SKM-1 treated with dmso at 0.1 percent for 144 hours (cell line): ENCODE measurements around the gene PLEKHN1.
"Not testable (repeated sequence)": the region's sequence is repeated elsewhere in the genome, so short reads cannot be mapped to it uniquely, and the experiment has no call there.

Experiments used
- DNase-seq: peaks from one replicate; lab custom pipeline; 2025; ENCODE audit not compliant: unreplicated experiment; lab: John Stamatoyannopoulos, UW

Gene PLEKHN1

GRCh38 chr1:973459-974292 lies 7.4 kb downstream of the PLEKHN1 start:
- no peak for DNase-seq

- DNase-seq: no peak
Observed at GRCh38 chr1:974293-974640, 8.0 kb downstream of the PLEKHN1 start.

GRCh38 chr1:974687-975328 lies 8.5 kb downstream of the PLEKHN1 start:
- DNase-seq: no peak

GRCh38 chr1:975365-975764 lies 9.1 kb downstream of the PLEKHN1 start:
- DNase-seq: no peak

GRCh38 chr1:975896-976683 lies 9.8 kb downstream of the PLEKHN1 start:
- peak; percentile 12 for DNase-seq

GRCh38 chr1:976791-977190 lies 10.5 kb downstream of the PLEKHN1 start:
- not testable (repeated sequence) for DNase-seq

- no peak for DNase-seq
Observed at GRCh38 chr1:978069-978834, 12.0 kb downstream of the PLEKHN1 start.

- no peak for DNase-seq
Observed at GRCh38 chr1:978835-979743, 12.8 kb downstream of the PLEKHN1 start.

GRCh38 chr1:979744-980072 lies 13.4 kb downstream of the PLEKHN1 start:
- DNase-seq: no peak

GRCh38 chr1:980137-980571 lies 13.9 kb downstream of the PLEKHN1 start:
- no peak for DNase-seq

GRCh38 chr1:980602-981395 lies 14.5 kb downstream of the PLEKHN1 start:
- DNase-seq: no peak

- DNase-seq: no peak
Observed at GRCh38 chr1:981491-981954, 15.2 kb downstream of the PLEKHN1 start.

- DNase-seq: no peak
Observed at GRCh38 chr1:981955-982558, 15.8 kb downstream of the PLEKHN1 start, which contains the start of gene PERM1. TSS of gene PERM1 (minus strand) at chr1:982093. CDS start at chr1:981029, 1,064 bp downstream.

GRCh38 chr1:982765-983436 lies 16.6 kb downstream of the PLEKHN1 start:
- no peak for DNase-seq

- DNase-seq: no peak
Observed at GRCh38 chr1:983798-984475, 17.7 kb downstream of the PLEKHN1 start.

GRCh38 chr1:984476-984814 lies 18.2 kb downstream of the PLEKHN1 start:
- DNase-seq: no peak

GRCh38 chr1:985126-985525 lies 18.8 kb downstream of the PLEKHN1 start:
- DNase-seq: no peak

- DNase-seq: not testable (repeated sequence)
Observed at GRCh38 chr1:988061-988460, 21.8 kb downstream of the PLEKHN1 start.
